ENCODE data around the gene CDK14. TPM values are rescaled to one million over a fixed set of nuclear protein-coding genes. Genes with fewer than 3 reads are reported as not detected.
"Not testable (repeated sequence)": the region's sequence is repeated elsewhere in the genome, so short reads cannot be mapped to it uniquely, and the experiment has no call there.

CDK14 gene
- total and polyA plus RNA-seq, 9 donors: 12.6 to 54.1 (median 43.8) TPM

DNA sequence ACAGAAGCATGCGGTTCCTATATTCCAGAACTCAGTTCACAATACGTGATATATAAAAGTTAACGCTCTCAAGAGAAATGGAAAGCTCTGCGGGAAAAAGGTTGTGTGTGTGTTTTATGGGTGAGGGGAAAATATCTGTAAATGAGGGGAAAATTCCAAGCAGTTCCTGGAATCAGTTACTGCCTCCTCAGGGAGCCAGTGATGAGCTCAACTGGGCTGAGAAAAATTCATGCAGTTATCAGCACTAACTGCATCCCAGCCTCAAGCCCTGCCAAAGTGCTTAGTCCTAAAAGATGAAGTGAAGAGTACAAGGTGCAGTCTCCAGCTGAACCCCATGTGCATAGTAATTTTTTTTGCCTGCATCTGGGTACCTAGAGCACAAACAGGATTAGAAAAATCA is 191.9 kb downstream of the CDK14 start:
- intact Hi-C loops (cut with DNase I): no loop called here
- H3K27ac ChIP-seq: no peak overlapping the region
- no peaks in the 10 kb centered on the region for H3K4me1 ChIP-seq (ENCODE audit: insufficient read depth)
- no peaks in the 10 kb centered on the region for H3K9me3 ChIP-seq
- H3K27me3 ChIP-seq: no peaks in the 10 kb centered on the region
- DNase-seq: no peak
- H3K4me3 ChIP-seq: no peak overlapping the region
- TF ChIP-seq, protein P1, sequence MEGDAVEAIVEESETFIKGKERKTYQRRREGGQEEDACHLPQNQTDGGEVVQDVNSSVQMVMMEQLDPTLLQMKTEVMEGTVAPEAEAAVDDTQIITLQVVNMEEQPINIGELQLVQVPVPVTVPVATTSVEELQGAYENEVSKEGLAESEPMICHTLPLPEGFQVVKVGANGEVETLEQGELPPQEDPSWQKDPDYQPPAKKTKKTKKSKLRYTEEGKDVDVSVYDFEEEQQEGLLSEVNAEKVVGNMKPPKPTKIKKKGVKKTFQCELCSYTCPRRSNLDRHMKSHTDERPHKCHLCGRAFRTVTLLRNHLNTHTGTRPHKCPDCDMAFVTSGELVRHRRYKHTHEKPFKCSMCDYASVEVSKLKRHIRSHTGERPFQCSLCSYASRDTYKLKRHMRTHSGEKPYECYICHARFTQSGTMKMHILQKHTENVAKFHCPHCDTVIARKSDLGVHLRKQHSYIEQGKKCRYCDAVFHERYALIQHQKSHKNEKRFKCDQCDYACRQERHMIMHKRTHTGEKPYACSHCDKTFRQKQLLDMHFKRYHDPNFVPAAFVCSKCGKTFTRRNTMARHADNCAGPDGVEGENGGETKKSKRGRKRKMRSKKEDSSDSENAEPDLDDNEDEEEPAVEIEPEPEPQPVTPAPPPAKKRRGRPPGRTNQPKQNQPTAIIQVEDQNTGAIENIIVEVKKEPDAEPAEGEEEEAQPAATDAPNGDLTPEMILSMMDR (IDR thresholded peaks at IDR 0.05): no peak
- TF ChIP-seq EP300 (IDR thresholded peaks at IDR 0.05) (no peak), POLR2A (IDR thresholded peaks at IDR 0.05) (no peak)
- 36 to 62% (median 47%) methylated on average over 4 of the region's 4 CpGs for WGBS, 3 donors
- H3K36me3 ChIP-seq: no peaks in the 10 kb centered on the region

DNA sequence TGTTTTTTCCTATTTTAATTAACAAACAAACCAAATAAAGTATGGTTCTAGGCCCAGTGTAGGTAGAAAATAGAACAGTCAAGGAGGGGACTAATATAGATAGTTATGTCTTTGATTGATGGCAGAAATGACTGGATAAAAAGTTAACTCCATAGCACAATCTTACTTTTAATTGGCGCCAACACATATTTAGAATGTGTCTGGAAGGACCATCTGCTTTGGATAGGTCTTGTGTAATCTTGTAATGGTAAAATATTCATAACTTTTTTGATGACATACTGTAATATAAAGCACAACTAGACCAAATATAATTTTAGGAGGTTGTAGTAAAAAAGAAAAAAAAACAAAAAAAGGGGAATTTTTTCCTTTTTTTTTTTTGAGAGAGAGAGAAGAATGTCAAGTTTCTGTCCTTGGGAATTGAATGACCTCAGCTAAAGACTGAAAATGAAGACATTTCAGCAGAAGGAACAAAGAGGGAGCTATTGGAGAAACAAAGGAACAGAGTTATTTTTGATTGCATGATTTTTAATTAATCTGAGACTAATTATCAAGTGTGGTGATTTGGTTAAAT is 193.7 kb downstream of the CDK14 start:
- H3K27ac ChIP-seq: no peak overlapping the region
- no peaks in the 10 kb centered on the region for H3K9me3 ChIP-seq
- no peaks in the 10 kb centered on the region for H3K36me3 ChIP-seq
- H3K4me3 ChIP-seq: no peak overlapping the region
- WGBS, 3 donors: 91 to 96% (median 95%) methylated on average over 1 of the region's 1 CpG
- TF ChIP-seq EP300 (IDR thresholded peaks at IDR 0.05) (no peak), POLR2A (IDR thresholded peaks at IDR 0.05) (no peak)
- TF ChIP-seq, protein P1 (IDR thresholded peaks at IDR 0.05): no peak
- intact Hi-C loops (cut with DNase I): no loop called here
- no peak for DNase-seq
- H3K4me1 ChIP-seq (ENCODE audit: insufficient read depth): no peaks in the 10 kb centered on the region
- no peaks in the 10 kb centered on the region for H3K27me3 ChIP-seq

DNA sequence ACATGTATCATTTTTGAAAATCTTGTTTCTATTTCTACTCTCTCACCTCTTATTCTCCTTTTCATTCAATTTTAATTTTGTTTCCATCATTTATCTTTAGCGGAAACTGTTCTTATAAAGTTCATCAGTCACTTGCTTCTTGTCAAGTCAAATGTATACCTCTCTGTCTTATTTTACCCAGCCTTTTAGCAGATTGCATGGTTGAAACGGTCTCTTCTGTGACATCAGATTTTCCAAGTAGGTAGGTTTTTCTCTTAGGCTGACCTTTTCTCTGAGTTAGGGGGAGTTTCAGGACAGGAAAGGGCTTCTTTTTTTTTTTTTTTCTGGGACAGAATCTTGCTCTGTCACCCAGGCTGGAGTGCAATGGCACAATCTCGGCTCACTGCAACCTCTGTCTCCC is 195.5 kb downstream of the CDK14 start:
- DNase-seq: no peak
- no peak overlapping the region for H3K27ac ChIP-seq
- intact Hi-C loops (cut with DNase I): no loop called here
- no peaks in the 10 kb centered on the region for H3K9me3 ChIP-seq
- no peak overlapping the region for H3K4me3 ChIP-seq
- H3K36me3 ChIP-seq: no peaks in the 10 kb centered on the region
- H3K4me1 ChIP-seq (ENCODE audit: insufficient read depth): no peaks in the 10 kb centered on the region
- H3K27me3 ChIP-seq: no peaks in the 10 kb centered on the region
- 63 to 80% (median 67%) methylated on average over 3 of the region's 3 CpGs for WGBS, 3 donors
- TF ChIP-seq POLR2A (IDR thresholded peaks at IDR 0.05) (no peak), EP300 (IDR thresholded peaks at IDR 0.05) (no peak)
- TF ChIP-seq, protein P1 (IDR thresholded peaks at IDR 0.05): no peak

DNA sequence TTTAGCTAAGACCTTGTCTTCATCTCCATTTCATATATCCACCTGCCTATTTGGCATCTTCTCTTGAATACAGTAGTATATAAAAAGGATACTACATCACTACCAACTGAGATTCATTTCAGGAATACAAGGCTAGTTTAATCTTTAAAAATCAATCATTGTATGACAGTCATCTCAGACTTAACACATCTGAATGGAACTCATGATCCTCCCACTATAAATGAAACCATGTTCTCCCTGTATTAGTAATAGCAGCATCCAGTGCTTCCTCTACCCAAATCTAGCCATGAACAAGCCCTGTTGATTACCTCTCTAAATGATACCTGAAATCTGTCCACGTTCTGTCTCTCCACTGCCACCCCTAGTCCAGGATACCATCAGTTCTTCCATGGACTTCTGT is 196.2 kb downstream of the CDK14 start:
- no peak for TF ChIP-seq EP300 (IDR thresholded peaks at IDR 0.05)
- TF ChIP-seq, protein P1 (IDR thresholded peaks at IDR 0.05): no peak
- TF ChIP-seq POLR2A (IDR thresholded peaks at IDR 0.05): no peak
- no peaks in the 10 kb centered on the region for H3K36me3 ChIP-seq
- no peak overlapping the region for H3K4me3 ChIP-seq
- H3K27ac ChIP-seq: no peak overlapping the region
- WGBS, 3 donors: 91 to 98% (median 92%) methylated on average over 1 of the region's 1 CpG
- no peaks in the 10 kb centered on the region for H3K27me3 ChIP-seq
- intact Hi-C loops (cut with DNase I): no loop called here
- DNase-seq: no peak
- no peaks in the 10 kb centered on the region for H3K4me1 ChIP-seq (ENCODE audit: insufficient read depth)
- H3K9me3 ChIP-seq: no peaks in the 10 kb centered on the region

DNA sequence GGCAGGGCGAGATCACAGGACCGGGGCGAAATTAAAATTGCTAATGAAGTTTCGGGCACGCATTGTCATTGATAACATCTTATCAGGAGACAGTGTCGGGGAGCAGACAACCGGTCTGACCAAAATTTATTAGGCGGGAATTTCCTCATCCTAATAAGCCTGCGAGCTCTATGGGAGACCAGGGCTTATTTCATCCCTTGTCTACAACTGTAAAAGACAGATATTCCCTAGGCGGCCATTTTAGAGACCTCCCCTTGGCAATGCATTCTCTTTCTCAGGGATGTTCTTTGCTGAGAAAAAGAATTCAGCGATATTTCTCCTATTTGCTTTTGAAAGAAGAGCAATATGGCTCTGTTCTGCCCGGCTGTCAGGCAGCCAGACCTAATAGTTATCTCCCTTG is 198.1 kb downstream of the CDK14 start:
- DNase-seq; H3K36me3 ChIP-seq; H3K4me1 ChIP-seq (ENCODE audit: insufficient read depth); H3K9me3 ChIP-seq; H3K4me3 ChIP-seq; H3K27ac ChIP-seq; intact Hi-C loops (cut with DNase I); H3K27me3 ChIP-seq: not testable (repeated sequence)
- 93 to 97% (median 97%) methylated on average over 12 of the region's 12 CpGs for WGBS, 3 donors

Data from ovary (tissue), 9 donors.